Measurements from ENCODE around the gene ZNFX1.

DNA sequence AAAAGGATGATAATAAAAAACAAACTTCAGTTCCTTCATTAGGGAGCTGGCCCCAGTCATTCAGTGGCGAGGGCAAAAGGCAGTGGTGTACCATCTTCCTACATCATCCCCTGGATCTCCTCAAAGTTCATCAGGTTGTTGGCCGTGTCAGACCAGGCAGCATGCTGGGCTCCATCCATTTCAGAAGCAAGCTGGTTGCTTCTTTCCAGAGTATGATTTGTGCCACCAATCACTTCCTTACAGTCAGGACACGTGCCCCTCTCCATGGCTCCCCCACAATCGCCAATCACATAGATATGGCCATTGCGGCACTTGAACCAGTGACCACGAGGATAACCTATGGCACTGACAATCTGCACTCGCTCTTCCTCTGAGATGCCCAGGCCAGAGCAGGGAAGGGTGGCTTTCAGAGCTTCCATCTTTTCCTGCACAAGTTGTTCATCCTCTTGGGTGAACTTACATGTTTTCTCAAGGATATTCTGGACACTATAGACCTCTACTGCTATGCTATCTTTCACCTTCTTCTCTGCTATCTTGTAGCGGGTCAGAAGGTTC is 30.6 kb downstream of the ZNFX1 start:
- TF ChIP-seq CTCF (conservative IDR thresholded peaks at IDR 0.05), result no peak
- no peak for TF ChIP-seq ZFX (IDR thresholded peaks at IDR 0.05)
